SK-N-SH treated with all-trans-retinoic acid at 6 μM for 48 hours (cell line): Measurements from ENCODE around the gene GID8.

Source experiments
- ATAC-seq: fragments of 200-7000 bp; cut with Tn5 transposase; 3 replicates; pipeline ENCODE4 v1.9.1; 2020; ENCODE audit warnings: mild to moderate bottlenecking, moderate library complexity
- ESRRG ChIP-seq: fragments of 250-450 bp; sonication (Bioruptor Pico); IDR thresholded peaks from 2 replicates; pipeline ENCODE4 v1.6.1; 2021; ENCODE audit warnings: mild to moderate bottlenecking
- GLIS3 ChIP-seq: fragments of 250-450 bp; sonication (Bioruptor Pico); IDR thresholded peaks from 2 replicates; pipeline ENCODE4 v1.5.0; 2020; ENCODE audit warnings: mild to moderate bottlenecking, moderate library complexity
- RARB ChIP-seq: fragments of 250-450 bp; sonication (Bioruptor Pico); IDR thresholded peaks from 2 replicates; pipeline ENCODE4 v1.8.0; 2021; ENCODE audit warnings: mild to moderate bottlenecking, moderate library complexity
- TCF4 ChIP-seq: fragments of 250-450 bp; sonication (Bioruptor Pico); IDR thresholded peaks from 2 replicates; pipeline ENCODE4 v1.8.0; 2021; ENCODE audit warnings: mild to moderate bottlenecking, moderate library complexity, borderline replicate concordance
- TOX ChIP-seq: fragments of 250-450 bp; sonication (Bioruptor Pico); IDR thresholded peaks from 2 replicates; pipeline ENCODE4 v1.8.0; 2021; ENCODE audit warnings: mild to moderate bottlenecking, moderate library complexity, borderline replicate concordance
- ZNF565 ChIP-seq: fragments of 450-650 bp; formaldehyde crosslinking; conservative IDR thresholded peaks from 2 replicates; pipeline ENCODE4 v1.5.0; 2020; ENCODE audit warnings: low read depth, mild to moderate bottlenecking, moderate library complexity
- TF ChIP-seq, protein P1 (sequence below): fragments of 250-450 bp; sonication (Bioruptor Pico); IDR thresholded peaks from 2 replicates; pipeline ENCODE4 v1.5.1; 2020; ENCODE audit warnings: low read depth, mild to moderate bottlenecking, moderate library complexity
- TF ChIP-seq, protein P2 (sequence below): fragments of 250-450 bp; sonication (Bioruptor Pico); IDR thresholded peaks from 2 replicates; pipeline ENCODE4 v1.8.0; 2020; ENCODE audit warnings: mild to moderate bottlenecking, moderate library complexity, borderline replicate concordance
- TF ChIP-seq, protein P3 (sequence below): fragments of 250-450 bp; sonication (Bioruptor Pico); IDR thresholded peaks from 2 replicates; pipeline ENCODE4 v1.5.1; 2021; ENCODE audit warnings: mild to moderate bottlenecking, moderate library complexity

Gene GID8

DNA sequence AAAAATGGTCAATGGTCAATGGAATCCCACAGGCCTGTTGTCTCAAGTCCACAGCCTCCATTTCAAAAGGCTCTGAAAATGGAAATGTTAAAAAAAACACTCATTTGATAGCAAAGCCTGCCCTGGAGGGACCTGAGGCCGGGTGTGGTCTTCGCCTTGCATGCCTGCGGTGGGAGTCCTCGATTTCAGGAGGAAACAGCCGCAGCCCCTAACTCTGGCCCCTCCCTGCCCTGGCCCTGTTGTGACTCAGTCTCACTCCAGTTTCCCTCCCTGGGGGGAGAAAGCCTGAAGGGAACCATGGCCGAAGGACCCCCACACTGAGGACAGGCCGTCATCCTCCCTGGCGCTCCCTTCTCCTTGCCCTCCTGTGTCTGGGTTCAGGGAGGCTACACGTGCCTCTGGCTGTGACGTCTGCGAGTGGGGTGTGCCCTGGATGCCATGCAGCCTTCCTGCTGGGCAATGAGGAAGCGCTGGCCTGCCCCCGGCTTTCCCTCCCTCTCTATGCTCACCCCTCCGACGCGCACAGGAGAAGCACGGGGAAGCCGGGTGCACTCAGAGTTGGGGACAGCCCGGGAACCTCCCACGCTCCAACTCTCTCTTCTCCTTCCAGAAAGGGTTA is 59.6 kb downstream of the GID8 start:
- ATAC-seq: 0 out of 3 replicates have a peak, but pooled peaks have one; percentile 13
- TF ChIP-seq, protein P1, sequence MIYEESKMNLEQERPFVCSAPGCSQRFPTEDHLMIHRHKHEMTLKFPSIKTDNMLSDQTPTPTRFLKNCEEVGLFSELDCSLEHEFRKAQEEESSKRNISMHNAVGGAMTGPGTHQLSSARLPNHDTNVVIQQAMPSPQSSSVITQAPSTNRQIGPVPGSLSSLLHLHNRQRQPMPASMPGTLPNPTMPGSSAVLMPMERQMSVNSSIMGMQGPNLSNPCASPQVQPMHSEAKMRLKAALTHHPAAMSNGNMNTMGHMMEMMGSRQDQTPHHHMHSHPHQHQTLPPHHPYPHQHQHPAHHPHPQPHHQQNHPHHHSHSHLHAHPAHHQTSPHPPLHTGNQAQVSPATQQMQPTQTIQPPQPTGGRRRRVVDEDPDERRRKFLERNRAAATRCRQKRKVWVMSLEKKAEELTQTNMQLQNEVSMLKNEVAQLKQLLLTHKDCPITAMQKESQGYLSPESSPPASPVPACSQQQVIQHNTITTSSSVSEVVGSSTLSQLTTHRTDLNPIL (CRISPR knock-in tag): no peak
- no peak for TF ChIP-seq GLIS3 (CRISPR knock-in tag)
- no peak for TF ChIP-seq ZNF565 (CRISPR knock-in tag)
- TF ChIP-seq, protein P2, sequence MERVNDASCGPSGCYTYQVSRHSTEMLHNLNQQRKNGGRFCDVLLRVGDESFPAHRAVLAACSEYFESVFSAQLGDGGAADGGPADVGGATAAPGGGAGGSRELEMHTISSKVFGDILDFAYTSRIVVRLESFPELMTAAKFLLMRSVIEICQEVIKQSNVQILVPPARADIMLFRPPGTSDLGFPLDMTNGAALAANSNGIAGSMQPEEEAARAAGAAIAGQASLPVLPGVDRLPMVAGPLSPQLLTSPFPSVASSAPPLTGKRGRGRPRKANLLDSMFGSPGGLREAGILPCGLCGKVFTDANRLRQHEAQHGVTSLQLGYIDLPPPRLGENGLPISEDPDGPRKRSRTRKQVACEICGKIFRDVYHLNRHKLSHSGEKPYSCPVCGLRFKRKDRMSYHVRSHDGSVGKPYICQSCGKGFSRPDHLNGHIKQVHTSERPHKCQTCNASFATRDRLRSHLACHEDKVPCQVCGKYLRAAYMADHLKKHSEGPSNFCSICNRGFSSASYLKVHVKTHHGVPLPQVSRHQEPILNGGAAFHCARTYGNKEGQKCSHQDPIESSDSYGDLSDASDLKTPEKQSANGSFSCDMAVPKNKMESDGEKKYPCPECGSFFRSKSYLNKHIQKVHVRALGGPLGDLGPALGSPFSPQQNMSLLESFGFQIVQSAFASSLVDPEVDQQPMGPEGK (CRISPR knock-in tag): no peak
- no peak for TF ChIP-seq ESRRG (CRISPR knock-in tag)
- TF ChIP-seq, protein P3, sequence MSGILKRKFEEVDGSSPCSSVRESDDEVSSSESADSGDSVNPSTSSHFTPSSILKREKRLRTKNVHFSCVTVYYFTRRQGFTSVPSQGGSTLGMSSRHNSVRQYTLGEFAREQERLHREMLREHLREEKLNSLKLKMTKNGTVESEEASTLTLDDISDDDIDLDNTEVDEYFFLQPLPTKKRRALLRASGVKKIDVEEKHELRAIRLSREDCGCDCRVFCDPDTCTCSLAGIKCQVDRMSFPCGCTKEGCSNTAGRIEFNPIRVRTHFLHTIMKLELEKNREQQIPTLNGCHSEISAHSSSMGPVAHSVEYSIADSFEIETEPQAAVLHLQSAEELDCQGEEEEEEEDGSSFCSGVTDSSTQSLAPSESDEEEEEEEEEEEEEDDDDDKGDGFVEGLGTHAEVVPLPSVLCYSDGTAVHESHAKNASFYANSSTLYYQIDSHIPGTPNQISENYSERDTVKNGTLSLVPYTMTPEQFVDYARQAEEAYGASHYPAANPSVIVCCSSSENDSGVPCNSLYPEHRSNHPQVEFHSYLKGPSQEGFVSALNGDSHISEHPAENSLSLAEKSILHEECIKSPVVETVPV (CRISPR knock-in tag): no peak
- TF ChIP-seq RARB (CRISPR knock-in tag): no peak
- TF ChIP-seq TCF4 (CRISPR knock-in tag): no peak
- no peak for TF ChIP-seq TOX (CRISPR knock-in tag)
